Activated CD4-positive, alpha-beta T cell treated with anti-CD3 and anti-CD28 coated beads, Interleukin-2, amount 50 U/mL, for 24 hours (primary cell): ENCODE measurements around the gene CHST6.
"Not testable (repeated sequence)": the region's sequence is repeated elsewhere in the genome, so short reads cannot be mapped to it uniquely, and the experiment has no call there.

Source experiments
- DNase-seq, 2 donors: peaks; one replicate each; pipeline ENCODE4 v3.0.0-alpha.2; 2020; ENCODE audit warnings: low read depth in 1 of 2, low spot score in 1 of 2

CHST6 gene

GRCh38 chr16:75503801-75504200 is 8.6 kb upstream of the CHST6 start:
- no peak for DNase-seq

- DNase-seq, result no peak
Measured at GRCh38 chr16:75502916-75503605, 7.8 kb upstream of the CHST6 start.

DNA sequence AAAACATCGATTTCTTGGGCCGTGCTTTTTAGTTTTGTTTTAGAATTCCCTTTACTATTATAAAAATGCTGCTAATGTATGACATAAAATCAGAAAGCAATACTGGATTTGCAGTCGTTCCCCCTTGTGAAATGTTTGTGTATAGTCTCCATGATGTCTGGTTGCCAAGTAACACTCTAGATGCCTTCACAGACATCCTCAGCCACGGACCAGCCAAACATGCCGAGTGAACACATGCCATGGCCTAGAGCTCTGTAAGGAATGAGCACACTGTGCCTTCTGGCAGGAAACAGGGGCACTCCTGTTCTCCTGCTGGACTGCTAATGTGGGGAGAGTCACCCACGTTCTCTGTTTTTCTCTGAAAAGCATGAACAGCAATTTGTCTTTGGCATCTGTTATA is 6.6 kb upstream of the CHST6 start:
- DNase-seq, result not testable (repeated sequence)

GRCh38 chr16:75501359-75501758 is 6.1 kb upstream of the CHST6 start:
- no peak for DNase-seq

DNA sequence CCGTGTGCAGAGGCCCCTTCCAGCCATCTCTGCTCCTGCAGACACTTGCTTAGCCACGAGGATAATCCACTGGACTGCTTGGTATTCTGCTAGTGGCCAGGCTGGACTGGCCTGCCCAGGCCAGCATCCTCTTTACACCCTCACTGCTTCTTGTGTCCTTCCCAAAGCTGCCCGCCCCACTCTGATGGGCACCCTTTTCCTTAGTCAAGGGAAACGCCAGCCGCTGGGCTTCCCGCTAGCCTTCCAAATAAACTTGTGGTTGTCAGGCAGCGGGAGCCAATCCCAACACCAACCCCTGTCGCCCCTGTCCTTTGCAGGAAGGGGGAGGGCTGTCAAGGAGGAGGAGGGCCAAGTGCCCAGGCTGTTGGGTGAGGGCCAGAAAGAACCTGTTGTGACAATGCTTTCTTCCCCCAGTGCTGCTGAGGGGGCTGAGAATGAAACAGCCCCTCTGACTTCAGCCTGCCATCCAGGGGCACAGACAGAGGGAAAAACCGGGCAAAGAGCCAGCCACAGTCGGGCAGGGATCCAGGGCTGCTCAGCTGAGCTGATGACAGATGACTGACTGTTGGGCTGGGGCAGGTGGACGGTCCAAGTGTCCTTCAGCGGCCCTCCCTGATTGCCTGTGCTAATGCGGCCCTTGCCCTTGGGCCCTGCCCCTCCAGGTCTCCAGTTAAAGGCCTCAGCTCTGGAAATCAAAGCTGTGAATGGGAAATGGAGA is 3.5 kb upstream of the CHST6 start:
- DNase-seq, result not testable (repeated sequence)

GRCh38 chr16:75497558-75497957 is 2.3 kb upstream of the CHST6 start:
- DNase-seq, result no peak

DNA sequence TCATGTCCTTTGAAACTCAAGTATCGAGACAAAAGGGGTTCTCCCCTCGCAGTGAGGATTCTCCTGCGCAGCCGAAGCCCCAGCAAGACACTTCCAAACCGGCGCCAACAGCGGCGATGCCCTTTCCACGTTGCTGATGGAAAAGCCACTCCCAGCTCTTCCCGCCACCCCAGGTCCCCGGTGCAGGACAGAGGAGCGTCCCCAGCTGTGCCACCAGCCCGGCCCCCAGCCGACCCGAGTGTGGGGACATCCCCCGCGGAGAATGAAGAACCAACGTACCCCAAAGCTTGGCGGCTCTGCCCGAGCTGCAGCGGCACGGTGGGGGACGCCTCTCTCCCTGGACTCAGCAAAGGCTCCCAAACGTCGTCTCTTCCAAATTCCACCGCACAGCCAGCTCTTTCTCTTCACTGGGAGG is 573 bp downstream of the CHST6 start:
- DNase-seq, result no peak

DNA sequence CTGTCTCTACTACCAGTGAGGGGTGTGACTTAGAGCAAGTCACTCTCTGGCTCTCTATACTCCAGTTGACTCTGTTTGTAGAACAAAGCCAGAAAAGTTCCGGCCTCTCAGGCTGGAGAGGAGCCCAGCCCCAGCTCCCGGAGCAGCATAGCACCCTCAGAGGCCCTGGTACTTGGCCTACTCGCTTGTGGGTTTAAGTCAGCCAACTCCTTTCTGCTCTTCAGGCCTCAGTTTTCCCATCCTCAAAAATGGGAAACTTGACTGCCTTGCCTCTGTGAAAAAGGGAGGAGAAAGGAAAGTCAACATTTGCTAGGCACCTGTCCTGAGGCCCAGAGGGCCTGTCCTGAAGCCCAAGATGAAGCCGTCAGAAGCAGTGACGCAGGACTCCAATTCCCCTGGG is 1.1 kb downstream of the CHST6 start:
- DNase-seq, result no peak

- DNase-seq, result no peak
Measured at GRCh38 chr16:75491876-75492275, 3.4 kb downstream of the CHST6 start.

GRCh38 chr16:75488322-75488721 is 6.9 kb downstream of the CHST6 start:
- DNase-seq, result no peak

DNA sequence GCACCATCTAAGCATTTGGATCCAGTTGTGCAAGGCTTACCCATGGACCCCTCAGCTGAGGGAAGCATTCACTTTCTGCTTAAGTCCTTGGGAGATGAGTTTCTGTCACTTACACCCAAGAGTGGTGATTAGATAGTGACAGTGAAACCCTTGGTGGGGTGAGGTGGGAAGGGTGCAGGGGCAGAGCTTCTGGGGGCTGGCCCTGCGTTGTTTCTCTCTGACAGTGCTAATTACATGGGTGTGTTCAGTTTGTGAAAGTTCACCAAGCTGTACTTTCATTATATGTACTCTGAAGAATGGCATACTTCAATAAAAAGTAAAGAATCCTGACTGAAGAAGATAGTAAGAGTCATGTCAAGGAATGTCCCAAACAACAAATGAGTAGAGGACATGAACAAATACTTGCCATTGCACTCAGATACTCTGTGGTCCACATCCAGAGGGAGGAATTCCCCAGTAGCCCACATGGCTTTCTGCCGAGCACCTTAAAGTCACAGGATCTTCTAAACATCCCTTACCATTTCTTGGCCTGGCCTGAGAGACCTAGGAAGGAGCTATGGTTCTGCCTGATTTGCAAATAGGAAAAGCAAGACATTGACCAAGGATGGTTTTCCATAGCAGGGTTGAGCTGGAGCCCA is 8.4 kb downstream of the CHST6 start:
- no peak for DNase-seq

DNA sequence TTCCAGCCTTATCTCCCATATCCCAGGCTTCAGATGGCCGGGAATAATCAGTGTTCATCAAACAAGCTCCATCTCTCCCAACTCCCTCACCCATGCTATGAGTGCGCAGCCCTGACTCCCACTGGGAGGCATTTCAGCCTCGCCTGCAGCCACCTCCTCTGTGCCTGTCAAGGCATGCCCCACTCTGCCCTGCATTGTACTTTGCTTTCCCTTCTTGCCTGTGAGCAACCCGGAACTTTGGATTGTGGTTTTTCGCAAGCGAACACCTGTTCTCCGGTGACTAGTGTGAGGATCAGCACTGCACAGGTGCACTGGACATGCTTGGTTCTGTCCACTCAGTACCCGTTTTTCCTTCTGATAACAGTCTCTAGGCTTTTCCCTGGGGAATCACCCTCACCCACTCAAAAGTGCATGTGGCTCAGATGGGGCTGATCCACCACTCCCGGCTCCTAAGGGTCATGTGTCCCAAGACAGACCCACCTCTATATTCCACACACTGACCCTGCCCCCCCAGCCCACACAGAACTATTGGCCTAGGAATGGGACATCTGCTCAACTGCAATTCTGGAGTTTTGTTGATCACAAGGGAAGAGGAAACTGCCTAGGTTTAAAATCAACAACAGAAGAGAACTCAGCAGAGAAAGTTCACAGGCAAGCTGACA is 9.1 kb downstream of the CHST6 start:
- DNase-seq, result no peak

GRCh38 chr16:75485230-75486013 is 9.8 kb downstream of the CHST6 start:
- no peak for DNase-seq

DNA sequence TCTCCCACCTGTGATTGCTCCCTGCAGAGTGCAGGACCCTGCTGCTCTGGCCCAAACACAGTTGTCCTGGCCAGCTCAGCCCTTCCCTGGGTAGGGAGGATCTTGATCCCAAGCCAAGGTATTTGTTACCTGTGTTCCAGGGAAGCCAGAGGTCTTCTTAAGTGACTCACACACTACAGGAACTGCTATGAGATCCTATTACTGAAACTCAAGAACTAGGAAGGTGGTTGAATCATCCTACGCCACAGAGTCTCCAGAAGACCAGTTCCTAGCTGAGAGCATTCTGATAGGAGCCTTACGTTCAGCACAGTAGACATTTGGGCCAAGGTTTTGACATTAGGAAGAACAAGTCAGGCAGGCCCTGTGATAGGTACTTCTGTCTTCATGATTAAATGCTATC is 12.0 kb downstream of the CHST6 start:
- no peak for DNase-seq

DNA sequence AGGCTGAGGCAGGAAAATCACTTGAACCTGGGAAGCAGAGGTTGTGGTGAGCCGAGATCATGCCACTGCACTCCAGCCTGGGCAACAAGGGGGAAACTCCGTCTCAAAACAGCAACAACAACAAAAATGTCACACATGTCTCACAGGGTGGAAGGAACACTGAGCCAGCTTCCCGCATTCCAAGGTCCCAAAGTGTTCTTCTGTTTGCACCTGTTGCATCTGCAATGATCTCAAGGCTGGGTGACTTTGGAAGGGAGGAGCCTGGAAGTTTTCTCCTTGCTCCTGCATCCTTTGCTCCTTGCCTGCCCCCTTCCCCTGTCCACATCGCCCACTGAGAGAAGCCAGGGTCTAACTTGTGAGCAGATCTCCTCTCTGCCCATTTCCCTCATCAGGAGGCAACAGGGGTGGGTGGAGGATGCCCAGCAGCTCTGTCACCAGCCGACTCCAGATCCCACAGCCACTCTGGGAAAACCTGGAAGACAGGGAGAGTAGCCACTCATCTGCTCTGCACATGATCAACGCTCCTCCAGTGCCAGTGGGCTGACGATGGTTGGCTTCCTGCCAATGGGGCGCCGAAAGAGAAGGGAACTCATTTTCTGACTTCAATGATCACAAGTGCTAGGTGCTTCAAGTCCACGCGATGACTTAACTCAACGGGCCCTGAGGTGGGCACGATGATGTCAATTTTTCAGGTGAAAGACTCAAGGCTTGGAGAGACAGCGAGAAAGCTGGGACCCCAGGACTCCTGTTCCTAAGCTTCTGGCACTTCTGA is 12.6 kb downstream of the CHST6 start:
- DNase-seq, result no peak

GRCh38 chr16:75481475-75481874 is 13.8 kb downstream of the CHST6 start:
- no peak for DNase-seq

- no peak for DNase-seq
Measured at GRCh38 chr16:75479421-75479990, 15.7 kb downstream of the CHST6 start.

DNA sequence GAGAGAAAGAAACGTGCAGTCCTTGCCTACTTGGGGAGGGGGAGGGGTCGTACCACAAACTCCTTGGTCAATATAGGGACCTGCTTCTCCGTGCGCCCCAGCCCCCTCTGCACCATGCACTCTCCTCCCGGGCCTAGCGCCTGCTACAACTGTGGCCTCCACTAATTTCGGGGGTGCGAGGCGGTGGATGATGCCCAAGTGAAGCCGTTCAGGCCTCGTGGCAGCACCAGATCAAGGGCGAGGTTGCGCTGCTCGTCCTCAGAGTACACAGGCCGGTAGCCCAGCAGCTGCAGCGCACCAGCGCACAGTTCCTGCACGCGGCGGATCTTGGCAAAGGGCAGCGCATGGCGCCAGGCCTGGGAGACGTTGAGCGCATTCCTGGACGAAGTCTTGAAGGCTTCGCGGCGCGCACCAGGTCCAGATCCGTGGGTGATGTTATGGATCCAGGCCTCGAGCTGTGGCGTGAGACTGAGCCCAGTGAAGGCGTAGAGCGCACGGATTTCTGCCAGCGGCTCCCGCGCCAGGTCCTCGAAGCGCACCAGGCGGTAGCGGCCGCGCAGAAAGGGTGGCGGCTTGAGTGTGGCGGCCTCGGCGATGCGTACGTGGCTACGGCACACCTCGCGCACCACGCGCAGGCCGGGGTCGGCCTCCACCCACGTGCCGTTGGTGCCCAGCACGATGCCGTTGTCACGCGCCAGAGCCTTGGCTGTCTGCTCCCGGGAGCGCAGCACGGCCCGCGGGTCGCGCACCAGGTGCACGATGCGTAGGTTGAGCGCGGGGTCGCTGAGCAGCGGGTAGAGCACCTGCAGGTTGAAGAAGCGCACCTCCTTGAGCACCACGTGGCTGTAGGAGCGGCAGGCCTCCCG is 16.5 kb downstream of the CHST6 start:
- DNase-seq, result no peak
